GM10847 (cell line): ENCODE measurements around the gene INSM1.

Experiments used
- POLR2A ChIP-seq: IDR thresholded peaks from 2 replicates; pipeline ENCODE4 v1.6.1; 2011; ENCODE audit not compliant: insufficient read length; ENCODE audit errors: extremely low read depth

INSM1 gene

GRCh38 chr20:20399531-20400500 lies 31.9 kb downstream of the INSM1 start:
- TF ChIP-seq POLR2A: no peak

- no peak for TF ChIP-seq POLR2A
These were observed 34.1 kb downstream of the INSM1 start for GRCh38 chr20:20401991-20402390.

- no peak for TF ChIP-seq POLR2A
These were observed 36.7 kb downstream of the INSM1 start for GRCh38 chr20:20404633-20405032.

- no peak for TF ChIP-seq POLR2A
These were observed 37.7 kb downstream of the INSM1 start for GRCh38 chr20:20405623-20406022.

GRCh38 chr20:20406306-20406705 lies 38.4 kb downstream of the INSM1 start:
- no peak for TF ChIP-seq POLR2A

GRCh38 chr20:20407891-20408805 lies 40.2 kb downstream of the INSM1 start:
- no peak for TF ChIP-seq POLR2A

GRCh38 chr20:20409331-20409730 lies 41.4 kb downstream of the INSM1 start:
- no peak for TF ChIP-seq POLR2A

GRCh38 chr20:20410678-20411077 lies 42.8 kb downstream of the INSM1 start:
- TF ChIP-seq POLR2A: no peak

GRCh38 chr20:20411402-20411801 lies 43.5 kb downstream of the INSM1 start:
- no peak for TF ChIP-seq POLR2A

- no peak for TF ChIP-seq POLR2A
These were observed 43.9 kb downstream of the INSM1 start for GRCh38 chr20:20411836-20412235.

GRCh38 chr20:20412750-20413149 lies 44.8 kb downstream of the INSM1 start:
- no peak for TF ChIP-seq POLR2A

GRCh38 chr20:20413810-20414281 lies 45.9 kb downstream of the INSM1 start:
- no peak for TF ChIP-seq POLR2A

- TF ChIP-seq POLR2A: no peak
These were observed 46.8 kb downstream of the INSM1 start for GRCh38 chr20:20414640-20415220.

- no peak for TF ChIP-seq POLR2A
These were observed 47.4 kb downstream of the INSM1 start for GRCh38 chr20:20415321-20415720.
